Measurements from ENCODE around the gene MDM2.
"Not testable (repeated sequence)": the region's sequence is repeated elsewhere in the genome, so short reads cannot be mapped to it uniquely, and the experiment has no call there.

Gene MDM2

GRCh38 chr12:68785823-68786222, 22.2 kb upstream of the MDM2 start:
- DNase-seq (ENCODE audit: low spot score) (no peak), FAIRE-seq (no peak)

- FAIRE-seq = no peak
- DNase-seq (ENCODE audit: low spot score) = no peak
Measured at GRCh38 chr12:68786929-68787328, 21.0 kb upstream of the MDM2 start.

GRCh38 chr12:68788554-68789143, 19.3 kb upstream of the MDM2 start:
- DNase-seq (ENCODE audit: low spot score) (no peak), FAIRE-seq (no peak)

GRCh38 chr12:68789144-68789878, 18.7 kb upstream of the MDM2 start:
- DNase-seq (ENCODE audit: low spot score) (no peak), FAIRE-seq (no peak)

GRCh38 chr12:68790081-68790951, 17.7 kb upstream of the MDM2 start:
- FAIRE-seq = no peak
- no peak for DNase-seq (ENCODE audit: low spot score)

- FAIRE-seq = no peak
Measured at GRCh38 chr12:68790952-68791234, 17.1 kb upstream of the MDM2 start.

GRCh38 chr12:68791897-68792481, 16.0 kb upstream of the MDM2 start:
- DNase-seq (ENCODE audit: low spot score) (no peak), FAIRE-seq (no peak)

More at GRCh38 chr12:68790952-68791234, 17.1 kb upstream of the MDM2 start:
- DNase-seq (ENCODE audit: low spot score) = no peak

- DNase-seq (ENCODE audit: low spot score) (peak; percentile 17), FAIRE-seq (no peak)
Measured at GRCh38 chr12:68792952-68793351, 15.0 kb upstream of the MDM2 start.

- no peak for DNase-seq (ENCODE audit: low spot score)
- FAIRE-seq = no peak
Measured at GRCh38 chr12:68793436-68793835, 14.5 kb upstream of the MDM2 start.

GRCh38 chr12:68793975-68794652, 13.9 kb upstream of the MDM2 start:
- FAIRE-seq (no peak), DNase-seq (ENCODE audit: low spot score) (no peak)

- FAIRE-seq (no peak), DNase-seq (ENCODE audit: low spot score) (no peak)
Measured at GRCh38 chr12:68794653-68795251, 13.2 kb upstream of the MDM2 start.

GRCh38 chr12:68796399-68796798, 11.6 kb upstream of the MDM2 start:
- DNase-seq (ENCODE audit: low spot score) (no peak), FAIRE-seq (no peak)

- no peak for FAIRE-seq
Measured at GRCh38 chr12:68798882-68799234, 9.1 kb upstream of the MDM2 start.

GRCh38 chr12:68800294-68800693, 7.7 kb upstream of the MDM2 start:
- DNase-seq (ENCODE audit: low spot score) (no peak), FAIRE-seq (no peak)

More at GRCh38 chr12:68798882-68799234, 9.1 kb upstream of the MDM2 start:
- DNase-seq (ENCODE audit: low spot score) = no peak

- not testable (repeated sequence) for FAIRE-seq; DNase-seq (ENCODE audit: low spot score)
Measured at GRCh38 chr12:68801124-68801523, 6.9 kb upstream of the MDM2 start.

- FAIRE-seq; DNase-seq (ENCODE audit: low spot score): not testable (repeated sequence)
Measured at GRCh38 chr12:68802372-68802745, 5.6 kb upstream of the MDM2 start.

GRCh38 chr12:68802911-68803651, 4.9 kb upstream of the MDM2 start:
- not testable (repeated sequence) for FAIRE-seq; DNase-seq (ENCODE audit: low spot score)

- no peak for DNase-seq (ENCODE audit: low spot score)
- FAIRE-seq = no peak
Measured at GRCh38 chr12:68803948-68804656, 3.9 kb upstream of the MDM2 start.

GRCh38 chr12:68804657-68805591, 3.1 kb upstream of the MDM2 start:
- FAIRE-seq (no peak), DNase-seq (ENCODE audit: low spot score) (no peak)

All from urothelium cell line (cell line).